GM21737 (cell line): ENCODE measurements around the gene MSH4.
"Not testable (repeated sequence)": the region's sequence is repeated elsewhere in the genome, so short reads cannot be mapped to it uniquely, and the experiment has no call there.

Experiments
- ATAC-seq: cut with Tn5 transposase; IDR thresholded peaks from one replicate; pipeline ENCODE4 v1.9.1; 2021; ENCODE audit warnings: mild to moderate bottlenecking, moderate library complexity; ENCODE audit not compliant: unreplicated experiment

MSH4 gene

GRCh38 chr1:75796376-75797272, at the start of gene MSH4:
Gene MSH4, plus strand, starts transcription at chr1:75796882. Its CDS starts 104 bp downstream, at chr1:75796986.
- no peak for ATAC-seq

GRCh38 chr1:75757210-75757609, 39.5 kb upstream of the MSH4 start:
- ATAC-seq = not testable (repeated sequence)

- ATAC-seq = not testable (repeated sequence)
Observed at GRCh38 chr1:75758543-75758942, 38.1 kb upstream of the MSH4 start.

- ATAC-seq = no peak
Observed at GRCh38 chr1:75764057-75764655, 32.5 kb upstream of the MSH4 start.

- ATAC-seq = no peak
Observed at GRCh38 chr1:75765697-75766355, 30.9 kb upstream of the MSH4 start.

- no peak for ATAC-seq
Observed at GRCh38 chr1:75768016-75768415, 28.7 kb upstream of the MSH4 start.

- no peak for ATAC-seq
Observed at GRCh38 chr1:75770761-75771160, 25.9 kb upstream of the MSH4 start.

- ATAC-seq = no peak
Observed at GRCh38 chr1:75771978-75772377, 24.7 kb upstream of the MSH4 start.

GRCh38 chr1:75777812-75778211, 18.9 kb upstream of the MSH4 start:
- ATAC-seq = not testable (repeated sequence)

- not testable (repeated sequence) for ATAC-seq
Observed at GRCh38 chr1:75778694-75779093, 18.0 kb upstream of the MSH4 start.

GRCh38 chr1:75780183-75780582, 16.5 kb upstream of the MSH4 start:
- ATAC-seq = not testable (repeated sequence)

- not testable (repeated sequence) for ATAC-seq
Observed at GRCh38 chr1:75783920-75784319, 12.8 kb upstream of the MSH4 start.

GRCh38 chr1:75785320-75785982, 11.2 kb upstream of the MSH4 start:
- ATAC-seq = peak; percentile 21

- peak; percentile 76 for ATAC-seq
Observed at GRCh38 chr1:75785983-75786853, 10.5 kb upstream of the MSH4 start, which contains the start of gene RABGGTB. Gene RABGGTB, plus strand, starts transcription at chr1:75786256. Its CDS starts 16 bp downstream, at chr1:75786272.

GRCh38 chr1:75786901-75787493, 9.7 kb upstream of the MSH4 start:
- ATAC-seq = no peak

- no peak for ATAC-seq
Observed at GRCh38 chr1:75787524-75787923, 9.2 kb upstream of the MSH4 start.

- ATAC-seq = no peak
Observed at GRCh38 chr1:75789988-75790387, 6.7 kb upstream of the MSH4 start.

- no peak for ATAC-seq
Observed at GRCh38 chr1:75791022-75791421, 5.7 kb upstream of the MSH4 start.

- ATAC-seq = no peak
Observed at GRCh38 chr1:75792091-75792490, 4.6 kb upstream of the MSH4 start.

- no peak for ATAC-seq
Observed at GRCh38 chr1:75794382-75794781, 2.3 kb upstream of the MSH4 start.
